Measurements from ENCODE around the gene FRS2. TPM values are rescaled to one million over a fixed set of nuclear protein-coding genes. Genes with fewer than 3 reads are reported as not detected.

Gene FRS2
- total and polyA plus RNA-seq, 2 of the 4 experiments (the other 2 are of a cell fraction): 12.4 to 58.3 TPM

DNA sequence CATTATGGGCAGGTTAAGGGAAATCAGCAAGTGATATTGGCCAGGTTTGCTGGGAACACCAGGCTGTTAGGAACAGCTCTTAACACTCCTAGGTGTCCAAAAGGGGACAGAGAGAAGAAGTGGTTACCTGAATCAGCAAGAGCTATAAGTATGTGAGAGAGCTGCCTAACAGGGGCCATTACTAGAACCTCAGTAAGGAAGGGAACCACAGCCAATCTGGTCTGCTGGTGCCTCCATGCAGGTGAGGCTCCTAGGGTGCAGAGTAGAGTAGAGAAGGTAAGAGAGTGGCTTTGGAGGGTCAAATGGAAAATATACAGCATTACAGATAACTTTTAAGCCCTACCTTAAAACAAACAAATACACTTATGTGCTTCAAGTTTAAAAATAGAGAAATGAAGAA lies 78.5 kb downstream of the FRS2 start:
- no peak overlapping the region for H3K4me3 ChIP-seq (ENCODE audit: insufficient read depth, low read depth, low read length)
- no peak overlapping the region for H2BK20ac ChIP-seq (ENCODE audit: low read depth, low read length)
- H4K8ac ChIP-seq (ENCODE audit: low read depth in 2 of 2, low read length in 2 of 2): no peak overlapping the region
- no peak overlapping the region for H2AFZ ChIP-seq (replicated peaks; ENCODE audit: low read length, poor library complexity)
- peaks cover 3% of the 10 kb centered on the region; the same call in 1 of the 2 replicates for H3K36me3 ChIP-seq (ENCODE audit: control insufficient read depth, insufficient read depth, low read length)
- no peaks in the 10 kb centered on the region for H4K20me1 ChIP-seq (ENCODE audit: insufficient read depth, low read length)
- H3K27ac ChIP-seq (ENCODE audit: insufficient read depth, low read length): no peak overlapping the region
- no peak overlapping the region for H2BK15ac ChIP-seq (ENCODE audit: low read depth, low read length)
- H3K23ac ChIP-seq (ENCODE audit: low read depth, low read length): no peak overlapping the region
- H3K4ac ChIP-seq (ENCODE audit: low read depth, low read length): no peak overlapping the region
- no peak overlapping the region for H4K91ac ChIP-seq (ENCODE audit: insufficient read depth, low read depth, low read length)
- intact Hi-C loops (cut with micrococcal nuclease) (no loop called here), dilution Hi-C loops (cut with HindIII; ENCODE audit: low sequenced_read_pairs, unreplicated experiment) (no loop called here), in situ Hi-C loops (cut with MboI; ENCODE audit: low sequenced_read_pairs) (no loop called here)
- no peak overlapping the region for H3K9ac ChIP-seq (ENCODE audit: low read depth, low read length)
- no peak for TF ChIP-seq RCOR1 (IDR thresholded peaks at IDR 0.05; ENCODE audit: insufficient replicate concordance, low read length)
- TF ChIP-seq FOS (IDR thresholded peaks at IDR 0.05; ENCODE audit: low read depth, low read length): no peak
- TF ChIP-seq CHD1 (IDR thresholded peaks at IDR 0.05; ENCODE audit: low read depth, low read length): no peak
- no peak for TF ChIP-seq MXI1 (IDR thresholded peaks at IDR 0.05; ENCODE audit: borderline replicate concordance, low read depth, low read length)
- TF ChIP-seq MAZ (IDR thresholded peaks at IDR 0.05; ENCODE audit: borderline replicate concordance, low read depth, low read length): no peak
- no peak for TF ChIP-seq USF2 (IDR thresholded peaks at IDR 0.05; ENCODE audit: low read depth, low read length)
- TF ChIP-seq POLR2A (IDR thresholded peaks at IDR 0.05; ENCODE audit: low read depth, low read length): no peak
- no peak for TF ChIP-seq MAFK (IDR thresholded peaks at IDR 0.05; ENCODE audit: low read depth, low read length)
- no peak for TF ChIP-seq RAD21 (IDR thresholded peaks at IDR 0.05; ENCODE audit: low read length)
- no peak for TF ChIP-seq NFE2L2 (IDR thresholded peaks at IDR 0.05; ENCODE audit: low read depth, low read length)
- no peak for TF ChIP-seq RFX5 (IDR thresholded peaks at IDR 0.05; ENCODE audit: low read depth, low read length)
- TF ChIP-seq, protein P1, sequence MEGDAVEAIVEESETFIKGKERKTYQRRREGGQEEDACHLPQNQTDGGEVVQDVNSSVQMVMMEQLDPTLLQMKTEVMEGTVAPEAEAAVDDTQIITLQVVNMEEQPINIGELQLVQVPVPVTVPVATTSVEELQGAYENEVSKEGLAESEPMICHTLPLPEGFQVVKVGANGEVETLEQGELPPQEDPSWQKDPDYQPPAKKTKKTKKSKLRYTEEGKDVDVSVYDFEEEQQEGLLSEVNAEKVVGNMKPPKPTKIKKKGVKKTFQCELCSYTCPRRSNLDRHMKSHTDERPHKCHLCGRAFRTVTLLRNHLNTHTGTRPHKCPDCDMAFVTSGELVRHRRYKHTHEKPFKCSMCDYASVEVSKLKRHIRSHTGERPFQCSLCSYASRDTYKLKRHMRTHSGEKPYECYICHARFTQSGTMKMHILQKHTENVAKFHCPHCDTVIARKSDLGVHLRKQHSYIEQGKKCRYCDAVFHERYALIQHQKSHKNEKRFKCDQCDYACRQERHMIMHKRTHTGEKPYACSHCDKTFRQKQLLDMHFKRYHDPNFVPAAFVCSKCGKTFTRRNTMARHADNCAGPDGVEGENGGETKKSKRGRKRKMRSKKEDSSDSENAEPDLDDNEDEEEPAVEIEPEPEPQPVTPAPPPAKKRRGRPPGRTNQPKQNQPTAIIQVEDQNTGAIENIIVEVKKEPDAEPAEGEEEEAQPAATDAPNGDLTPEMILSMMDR (conservative IDR thresholded peaks at IDR 0.05; ENCODE audit: low read depth, low read length): no peak
- TF ChIP-seq ELK1 (IDR thresholded peaks at IDR 0.05; ENCODE audit: borderline replicate concordance, low read depth, low read length): no peak
- no peak for TF ChIP-seq BHLHE40 (IDR thresholded peaks at IDR 0.05; ENCODE audit: low read depth, low read length)
- TF ChIP-seq CEBPB (IDR thresholded peaks at IDR 0.05; ENCODE audit: low read depth, low read length): no peak
- DNase-seq: no peak
- POLR2A ChIA-PET (ENCODE audit: unreplicated experiment): interaction anchor here (0.5 kb wide), 1 partner anchor 20 kb away, joined by 3 read pairs; no protein-coding TSS in a partner anchor
- H2BK120ac ChIP-seq (ENCODE audit: low read depth, low read length): no peak overlapping the region
- no peaks in the 10 kb centered on the region for H3K27me3 ChIP-seq (ENCODE audit: control insufficient read depth, insufficient read depth, low read length)
- CTCF ChIA-PET: no interaction called here
- no peaks in the 10 kb centered on the region; the same call in 1 of the 2 replicates for H3K4me1 ChIP-seq (ENCODE audit: control insufficient read depth, insufficient read depth, low read length)
- no peak overlapping the region for H3K14ac ChIP-seq (replicated peaks; ENCODE audit: low read depth, low read length)
- no TSS peak for BruUV-seq (replicated peaks)
- H4K5ac ChIP-seq (ENCODE audit: low read depth, low read length): no peak overlapping the region
- no peak overlapping the region for H3K56ac ChIP-seq (ENCODE audit: extremely low read depth, insufficient read depth, low read length)
- no peak overlapping the region for H3K4me2 ChIP-seq (ENCODE audit: low read depth, low read length)
- no peak overlapping the region for H3K18ac ChIP-seq (ENCODE audit: low read depth, low read length)
- no peak overlapping the region for H2BK5ac ChIP-seq (ENCODE audit: low read depth, low read length, poor library complexity, severe bottlenecking)
- peaks cover 2% of the 10 kb centered on the region; the same call in 1 of the 2 replicates for H3K9me1 ChIP-seq (ENCODE audit: insufficient read depth, low read length)
- peaks cover 18 to 44% of the 10 kb centered on the region in 2 experiments for H3K79me1 ChIP-seq (ENCODE audit: low read depth in 1 of 2, low read length in 2 of 2)
- no peak overlapping the region for H2AK9ac ChIP-seq (replicated peaks; ENCODE audit: low read depth, low read length, poor library complexity)
- no peak overlapping the region; the same call in 1 of the 2 replicates for H2AK5ac ChIP-seq (ENCODE audit: low read depth, low read length)
- ATAC-seq (ENCODE audit: low read depth): no peak
- H3K9me3 ChIP-seq (ENCODE audit: control insufficient read depth, insufficient read depth, low read length): peaks cover 2% of the 10 kb centered on the region; the same call in 1 of the 2 replicates
